Natural killer cell treated with Interleukin-12 subunit alpha and Interleukin-12 subunit beta and Interleukin-15 and Interleukin-18, amount 100 ng/mL, for 72 hours (primary cell): ENCODE data around the gene NID2. TPM values are rescaled to one million over a fixed set of nuclear protein-coding genes. Genes with fewer than 3 reads are reported as not detected.

Source experiments
- ATAC-seq, 2 donors: fragments of 150-1000 bp; cut with Tn5 transposase in 1 of 2; sonication (Bioruptor Pico), chemical (Tn5 transposase) in 1 of 2; 2 replicates each; pipeline ENCODE4 v1.10.0; 2021
- DNase-seq: peaks from one replicate; pipeline ENCODE4 v3.0.0; 2022; ENCODE audit warnings: low spot score
- H3K27ac Mint-ChIP-seq, 2 donors: 1 replicate in 1 of 2; 2 replicates in 1 of 2; pipeline ENCODE4 v1.8.0; 2022; ENCODE audit warnings: mixed read lengths in 2 of 2, mild to moderate bottlenecking in 1 of 2, moderate library complexity in 1 of 2
- H3K27me3 Mint-ChIP-seq, 2 donors: 1 replicate in 1 of 2; 2 replicates in 1 of 2; pipeline ENCODE4 v1.8.0; 2022; ENCODE audit warnings: mixed read lengths in 2 of 2
- H3K36me3 Mint-ChIP-seq: one replicate; pipeline ENCODE4 v1.8.0; 2022; ENCODE audit warnings: mixed read lengths
- H3K4me1 Mint-ChIP-seq, 2 donors: 1 replicate in 1 of 2; 2 replicates in 1 of 2; pipeline ENCODE4 v1.8.0; 2022; ENCODE audit warnings: low read depth in 2 of 2, mixed read lengths in 2 of 2, mild to moderate bottlenecking in 1 of 2
- H3K4me3 Mint-ChIP-seq: one replicate; pipeline ENCODE4 v1.8.0; 2022; ENCODE audit warnings: mixed read lengths
- H3K9me3 Mint-ChIP-seq: 2 replicates; pipeline ENCODE4 v1.8.0; 2022; ENCODE audit warnings: mixed read lengths
- total RNA-seq, 2 donors: library from RNA; stranded (reverse); gene quantifications; one replicate each; pipeline ENCODE4 v1.2.3, GENCODE V29; 2022

The NID2 gene
- total RNA-seq, 2 donors from 2014 or later = 6.8 to 8.7 TPM

DNA sequence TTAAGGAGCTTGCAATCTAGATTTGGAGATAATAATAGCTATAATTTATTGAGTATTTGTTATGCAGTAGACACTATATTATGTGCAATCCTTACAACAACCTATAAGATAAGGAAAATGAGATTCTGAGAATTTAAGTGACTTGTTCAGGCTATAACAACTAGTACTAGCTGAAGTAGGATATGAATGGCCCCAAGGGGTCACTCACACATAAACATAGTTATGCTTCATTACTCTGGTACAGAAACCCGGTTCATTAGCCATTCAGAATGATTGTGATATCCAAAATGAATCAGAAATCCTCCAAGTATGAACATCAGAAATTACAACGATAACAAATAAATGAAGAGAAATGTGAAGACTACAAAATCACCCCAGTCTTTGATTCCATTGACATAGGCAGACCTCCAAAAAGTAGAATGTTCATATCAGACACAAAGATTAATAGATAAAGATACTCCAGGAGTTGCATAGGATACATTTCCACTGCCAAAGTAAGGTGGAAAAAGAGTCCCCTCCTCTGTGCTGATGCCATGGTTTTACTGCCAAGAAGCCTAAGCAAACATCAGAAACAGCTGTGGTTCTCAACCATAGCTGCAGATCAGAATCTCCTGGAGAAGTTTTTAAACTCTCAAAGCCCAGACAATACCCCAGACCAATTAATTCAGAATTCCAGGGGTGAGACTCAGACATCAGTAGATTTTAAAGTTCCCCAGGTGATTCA is 8.6 kb upstream of the NID2 start:
- DNase-seq = no peak
- no peak overlapping the region for H3K4me3 Mint-ChIP-seq
- ATAC-seq = no peak
- peaks cover 10 to 15% of the 10 kb centered on the region in 2 donors for H3K4me1 Mint-ChIP-seq
- no peaks in the 10 kb centered on the region for H3K9me3 Mint-ChIP-seq
- peaks cover 7% of the 10 kb centered on the region for H3K36me3 Mint-ChIP-seq
- H3K27me3 Mint-ChIP-seq = peaks cover 14 to 20% of the 10 kb centered on the region in 2 donors
- H3K27ac Mint-ChIP-seq = no peak overlapping the region

DNA sequence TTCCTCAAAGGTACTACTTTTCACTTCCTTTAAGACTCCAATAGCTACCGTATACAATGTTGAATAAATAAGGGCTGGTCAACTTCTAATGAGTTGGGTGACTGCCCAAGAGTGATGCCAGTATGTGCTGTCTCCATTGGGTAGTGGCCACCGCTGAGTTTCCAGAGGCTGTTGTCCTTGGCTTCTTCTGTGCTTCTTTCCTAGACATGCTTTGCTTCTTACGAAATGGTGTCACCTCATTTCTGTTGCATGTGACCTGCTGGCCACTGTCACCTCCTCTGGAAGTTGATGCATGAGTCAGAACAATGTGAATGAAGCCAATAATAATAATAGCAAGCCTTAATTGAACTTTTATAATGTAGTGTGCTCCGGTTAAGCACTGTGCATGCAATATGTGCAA is 7.5 kb upstream of the NID2 start:
- Mint-ChIP-seq H3K9me3 (no peaks in the 10 kb centered on the region), H3K36me3 (peaks cover 7% of the 10 kb centered on the region), H3K4me3 (no peak overlapping the region), H3K4me1 (peaks cover 17 to 18% of the 10 kb centered on the region in 2 donors), H3K27ac (no peak overlapping the region), H3K27me3 (peaks cover 23 to 24% of the 10 kb centered on the region in 2 donors)
- ATAC-seq (no peak), DNase-seq (no peak)

DNA sequence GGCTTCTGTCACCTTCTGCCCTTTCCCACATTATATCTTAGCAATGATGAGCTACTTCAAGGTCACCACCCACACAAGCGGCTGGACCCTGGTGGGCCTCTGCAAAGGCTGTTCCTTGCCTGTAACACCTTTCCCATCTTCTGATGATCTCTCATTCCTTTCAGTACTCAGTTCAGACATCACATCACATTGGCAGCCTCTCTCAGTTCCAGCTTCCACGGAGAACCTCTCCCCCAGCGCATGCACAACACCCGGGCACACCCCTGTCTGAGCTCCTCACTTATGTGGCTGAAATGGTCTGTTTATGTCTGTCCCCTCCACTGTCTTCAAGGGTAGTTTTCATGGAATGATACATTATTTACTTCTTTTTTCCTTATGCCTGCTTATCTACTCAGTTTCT is 6.5 kb upstream of the NID2 start:
- H3K36me3 Mint-ChIP-seq = peaks cover 7% of the 10 kb centered on the region
- peaks cover 25% of the 10 kb centered on the region in 2 donors for H3K27me3 Mint-ChIP-seq
- peaks cover 18 to 20% of the 10 kb centered on the region in 2 donors for H3K4me1 Mint-ChIP-seq
- H3K4me3 Mint-ChIP-seq = no peak overlapping the region
- H3K27ac Mint-ChIP-seq = no peak overlapping the region
- H3K9me3 Mint-ChIP-seq = no peaks in the 10 kb centered on the region
- no peak for DNase-seq
- ATAC-seq = no peak

DNA sequence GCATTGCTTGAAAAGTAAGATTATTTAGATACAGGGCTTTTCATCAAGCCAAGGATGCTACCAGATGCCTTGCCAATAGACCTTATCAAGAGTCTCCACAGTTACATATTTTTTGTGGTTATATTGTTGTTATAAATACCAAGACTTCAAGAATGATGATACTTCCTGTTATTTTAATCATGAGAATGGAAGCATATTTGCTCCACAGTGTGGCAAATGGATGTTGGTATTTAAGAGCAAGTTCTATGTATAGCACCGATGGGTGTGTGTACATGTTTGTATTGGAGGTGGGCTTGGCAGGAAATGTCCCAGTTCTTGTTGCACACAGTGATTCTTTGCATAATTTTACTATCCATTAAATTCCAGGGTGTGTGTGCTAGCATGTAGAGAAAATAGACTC is 4.4 kb upstream of the NID2 start:
- no peak for ATAC-seq
- no peak overlapping the region for H3K4me3 Mint-ChIP-seq
- H3K9me3 Mint-ChIP-seq = no peaks in the 10 kb centered on the region
- peaks cover 15 to 18% of the 10 kb centered on the region in 2 donors for H3K27me3 Mint-ChIP-seq
- H3K36me3 Mint-ChIP-seq = peaks cover 7% of the 10 kb centered on the region
- peaks cover 21% of the 10 kb centered on the region in 2 donors for H3K4me1 Mint-ChIP-seq
- DNase-seq = no peak
- H3K27ac Mint-ChIP-seq = no peak overlapping the region

DNA sequence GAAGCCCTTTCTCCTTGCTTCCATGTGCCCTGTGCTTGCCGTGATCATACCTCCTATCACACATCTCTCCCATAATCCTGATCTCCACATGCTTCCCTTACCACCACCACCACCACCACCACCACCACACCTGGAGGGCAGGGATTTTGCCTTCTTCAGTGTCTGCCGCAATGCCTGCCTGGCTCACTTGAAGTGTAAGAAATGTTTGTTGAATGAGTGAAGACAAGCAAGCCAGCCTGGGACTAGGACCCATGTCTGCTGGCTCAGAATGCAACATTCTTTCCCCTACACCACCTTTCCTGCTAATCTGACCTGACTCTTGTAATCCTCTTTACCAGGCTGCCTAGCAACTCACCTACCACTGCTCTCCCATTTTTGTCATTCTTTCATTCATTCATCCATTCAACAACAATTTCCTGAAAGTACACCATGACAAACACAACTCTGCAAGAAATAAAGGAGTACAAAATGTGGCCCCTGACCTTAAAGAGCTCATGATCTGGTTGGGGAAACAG is 3.5 kb upstream of the NID2 start:
- H3K9me3 Mint-ChIP-seq = no peaks in the 10 kb centered on the region
- no peak for ATAC-seq
- H3K4me1 Mint-ChIP-seq = peaks cover 27% of the 10 kb centered on the region in 2 donors
- H3K27ac Mint-ChIP-seq = no peak overlapping the region
- no peak overlapping the region for H3K4me3 Mint-ChIP-seq
- H3K36me3 Mint-ChIP-seq = peaks cover 7% of the 10 kb centered on the region
- DNase-seq = no peak
- peaks cover 20 to 22% of the 10 kb centered on the region in 2 donors for H3K27me3 Mint-ChIP-seq

DNA sequence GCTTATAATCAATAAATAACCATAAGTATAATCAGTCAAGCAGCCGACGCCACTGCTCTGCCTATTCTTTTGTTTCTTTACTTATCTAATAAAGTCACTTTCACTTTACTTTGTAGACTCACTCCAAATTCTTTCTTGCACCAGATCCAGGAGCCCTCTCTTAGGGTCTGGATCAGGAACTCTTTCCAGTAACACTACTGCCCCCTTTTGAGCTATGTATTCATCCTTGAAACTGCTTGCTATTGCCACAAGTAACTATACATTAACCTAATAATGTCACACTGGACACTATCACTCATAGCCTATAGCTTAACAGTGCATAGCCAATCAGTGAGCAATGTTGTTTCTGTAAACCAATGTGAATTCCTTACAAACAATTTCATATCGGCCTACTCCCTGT is 2.8 kb upstream of the NID2 start:
- H3K36me3 Mint-ChIP-seq = peaks cover 7% of the 10 kb centered on the region
- H3K4me3 Mint-ChIP-seq = no peak overlapping the region
- H3K27ac Mint-ChIP-seq = no peak overlapping the region
- H3K27me3 Mint-ChIP-seq = peaks cover 20 to 24% of the 10 kb centered on the region in 2 donors
- no peak for DNase-seq
- ATAC-seq = no peak
- peaks cover 27% of the 10 kb centered on the region in 2 donors for H3K4me1 Mint-ChIP-seq
- no peaks in the 10 kb centered on the region for H3K9me3 Mint-ChIP-seq

DNA sequence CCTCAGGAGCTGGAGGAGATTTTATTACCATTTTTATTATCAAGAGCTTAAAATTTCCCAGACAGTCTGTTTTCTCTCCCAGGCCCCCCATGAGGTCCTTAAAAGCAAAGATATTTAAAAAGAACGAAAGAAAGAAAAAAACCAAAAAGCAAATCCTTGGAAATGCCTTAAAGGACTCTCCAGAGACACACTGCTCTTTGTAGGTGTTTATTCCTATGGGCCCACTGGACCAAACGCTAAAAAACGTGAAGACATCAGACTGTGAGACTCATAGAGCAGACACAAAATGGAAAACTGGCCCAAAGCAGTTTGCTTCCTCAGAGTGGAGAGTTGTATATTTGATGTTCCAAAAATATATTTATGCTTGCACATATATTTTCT is 1.2 kb upstream of the NID2 start:
- peaks cover 20 to 21% of the 10 kb centered on the region in 2 donors for H3K27me3 Mint-ChIP-seq
- peak overlapping the region; percentile 53 for H3K4me3 Mint-ChIP-seq
- no peaks in the 10 kb centered on the region for H3K9me3 Mint-ChIP-seq
- peaks cover 27% of the 10 kb centered on the region in 2 donors for H3K4me1 Mint-ChIP-seq
- ATAC-seq (no peak), DNase-seq (no peak)
- peaks cover 7% of the 10 kb centered on the region for H3K36me3 Mint-ChIP-seq
- H3K27ac Mint-ChIP-seq = no peak overlapping the region

DNA sequence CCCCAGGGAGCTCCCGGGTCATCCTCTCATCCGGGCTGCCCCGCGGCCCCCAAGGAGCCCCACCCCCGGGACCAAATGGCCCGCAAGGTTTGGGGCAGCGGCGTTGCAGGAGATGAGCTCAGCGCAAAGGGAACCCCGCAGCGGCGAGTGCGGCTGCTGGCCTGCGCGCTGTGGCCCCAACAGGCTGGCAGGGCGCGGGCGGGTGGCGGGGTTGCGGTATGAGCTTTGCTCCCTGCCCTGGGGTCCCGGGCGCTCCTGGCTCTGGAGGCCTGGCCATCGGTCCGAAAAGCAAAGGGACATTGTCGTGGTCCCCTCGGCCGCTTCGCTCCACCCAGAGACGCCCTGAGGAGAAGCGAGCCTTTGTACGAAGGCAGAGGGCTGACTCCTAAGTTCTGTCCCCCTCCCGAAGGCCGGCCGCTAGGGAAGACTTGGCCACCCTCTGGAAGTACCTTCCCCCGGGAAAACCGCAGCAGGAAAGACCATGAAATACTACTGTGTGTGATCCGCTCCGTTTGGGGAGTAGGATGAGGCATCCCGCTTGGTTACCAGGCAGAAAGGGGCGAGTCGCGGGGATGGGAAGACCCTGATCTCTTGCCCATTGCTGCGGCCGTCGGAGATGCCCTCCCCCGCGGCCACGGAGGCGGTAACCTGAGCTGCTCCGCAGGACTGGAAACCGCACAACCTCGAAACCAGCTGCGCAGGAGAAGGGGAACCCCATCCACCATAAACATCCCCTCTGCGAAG is 620 bp upstream of the NID2 start:
- Mint-ChIP-seq H3K27me3 (peaks cover 20 to 21% of the 10 kb centered on the region in 2 donors), H3K4me3 (peak overlapping the region; percentile 77), H3K36me3 (peaks cover 5% of the 10 kb centered on the region), H3K4me1 (peaks cover 25 to 27% of the 10 kb centered on the region in 2 donors), H3K9me3 (no peaks in the 10 kb centered on the region), H3K27ac (no peak overlapping the region)
- peak; percentile 73 to 83 for ATAC-seq
- DNase-seq = no peak

DNA sequence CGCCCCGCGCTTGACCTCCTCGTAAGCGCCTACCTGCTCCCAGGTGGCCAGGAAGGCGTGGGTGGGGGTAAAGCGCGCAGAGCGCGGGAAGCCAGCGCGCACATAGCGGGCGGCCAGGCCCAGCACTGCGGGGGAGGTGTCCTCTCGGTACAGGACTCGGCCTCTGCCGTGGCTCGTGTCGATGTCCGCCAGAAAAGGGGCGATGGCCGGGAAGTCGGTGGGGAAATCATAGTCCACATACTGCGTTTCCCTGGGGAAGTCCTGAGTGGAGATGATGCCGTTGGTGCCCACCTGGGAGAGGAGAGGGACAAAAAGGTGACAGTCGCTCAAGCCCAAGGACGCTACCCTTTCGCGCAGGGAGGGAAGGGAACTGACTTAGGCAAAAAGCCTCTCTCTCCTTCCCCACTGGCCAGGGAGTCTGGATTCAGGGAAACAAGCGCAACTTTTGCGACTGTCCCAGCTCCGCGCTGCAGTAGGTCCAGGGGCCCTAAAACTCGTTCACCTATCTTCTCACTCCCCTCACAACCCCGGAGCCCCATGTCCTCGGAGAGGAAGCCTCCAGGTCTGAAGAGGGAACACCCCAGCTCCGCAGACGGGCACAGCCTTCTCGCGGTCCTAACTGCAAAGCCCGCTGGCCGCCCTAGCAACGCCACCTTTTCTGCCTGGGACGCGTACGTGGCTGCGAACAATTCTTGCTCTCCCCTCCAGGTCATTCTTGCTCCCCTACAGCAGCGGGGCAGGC is 815 bp downstream of the NID2 start:
- Mint-ChIP-seq H3K4me3 (peak overlapping the region; percentile 77), H3K9me3 (no peaks in the 10 kb centered on the region), H3K27ac (no peak overlapping the region), H3K36me3 (no peaks in the 10 kb centered on the region), H3K27me3 (peaks cover 20 to 25% of the 10 kb centered on the region in 2 donors), H3K4me1 (peaks cover 15 to 28% of the 10 kb centered on the region in 2 donors)
- peak; percentile 3 to 51 for ATAC-seq
- peak; percentile 61 for DNase-seq

DNA sequence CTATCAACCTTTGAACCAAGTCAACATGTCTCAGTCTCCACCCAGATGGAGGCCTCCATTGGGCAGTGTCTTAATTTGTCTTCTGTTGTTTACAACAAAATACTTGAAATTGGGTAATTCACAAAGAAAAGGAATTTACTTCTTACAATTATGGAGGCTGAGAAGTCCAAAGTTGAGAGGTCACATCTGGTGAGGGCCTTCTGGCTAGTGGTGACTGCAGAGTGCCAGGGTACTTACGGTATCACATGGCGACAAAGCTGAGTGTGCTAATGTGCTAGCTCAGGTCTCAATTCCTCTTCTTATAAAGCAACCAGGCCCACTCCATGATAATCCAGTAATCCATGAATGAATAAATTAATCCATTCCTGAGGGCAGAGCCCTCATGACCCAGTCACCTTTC is 4.7 kb downstream of the NID2 start:
- no peak for ATAC-seq
- Mint-ChIP-seq H3K27me3 (peaks cover 16 to 21% of the 10 kb centered on the region in 2 donors), H3K4me1 (peaks cover 5 to 11% of the 10 kb centered on the region in 2 donors), H3K36me3 (no peaks in the 10 kb centered on the region), H3K9me3 (no peaks in the 10 kb centered on the region), H3K27ac (no peak overlapping the region), H3K4me3 (no peak overlapping the region)
- no peak for DNase-seq

DNA sequence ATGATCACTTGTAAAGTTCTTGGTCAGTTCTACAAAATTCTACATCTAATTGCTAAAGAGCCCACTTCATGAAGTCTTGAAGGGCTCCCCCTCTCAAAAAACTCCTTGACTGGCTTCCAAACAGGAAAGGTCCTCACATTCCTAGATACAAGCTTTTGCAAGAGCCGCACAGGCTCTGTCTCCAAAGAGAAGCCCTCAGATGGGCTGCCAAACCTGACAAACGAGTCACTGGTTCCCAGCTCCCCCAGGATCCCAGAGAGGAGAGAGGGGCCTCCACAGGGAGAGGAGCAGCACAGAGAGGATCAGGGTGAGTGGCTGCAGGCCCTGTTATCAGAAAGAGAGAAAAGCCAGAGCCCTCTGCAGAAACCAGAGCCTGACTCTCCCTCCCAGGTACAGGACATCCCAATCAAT is 5.8 kb downstream of the NID2 start:
- H3K9me3 Mint-ChIP-seq = no peaks in the 10 kb centered on the region
- H3K36me3 Mint-ChIP-seq = no peaks in the 10 kb centered on the region
- peaks cover 16 to 25% of the 10 kb centered on the region in 2 donors for H3K27me3 Mint-ChIP-seq

DNA sequence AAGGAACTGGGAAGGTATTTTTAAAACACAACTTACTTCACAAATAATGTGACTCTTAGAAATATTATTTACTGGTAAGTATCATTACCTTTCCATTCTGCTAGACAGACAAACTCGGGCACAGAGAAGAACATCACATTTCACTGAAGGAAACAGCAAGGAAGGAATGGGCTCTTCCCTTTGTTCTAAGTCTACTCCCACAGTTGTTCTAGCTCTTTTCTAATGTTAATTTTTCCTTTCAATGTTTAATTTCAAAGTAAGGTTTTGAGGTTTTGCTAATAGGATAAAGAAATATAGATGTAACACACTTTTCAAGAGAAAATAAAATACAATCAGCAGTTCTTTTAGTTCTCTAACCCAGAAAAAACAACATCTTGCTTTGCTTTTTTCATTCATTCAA is 7.0 kb downstream of the NID2 start:
- H3K4me3 Mint-ChIP-seq = no peak overlapping the region
- DNase-seq = no peak
- H3K27ac Mint-ChIP-seq = peak overlapping the region in 1 of 2 donors; percentile 45
- peaks cover 11 to 21% of the 10 kb centered on the region in 2 donors for H3K27me3 Mint-ChIP-seq
- ATAC-seq = no peak
- no peaks in the 10 kb centered on the region for H3K36me3 Mint-ChIP-seq
- H3K4me1 Mint-ChIP-seq = peaks cover 0 to 5% of the 10 kb centered on the region in 2 donors
- H3K9me3 Mint-ChIP-seq = no peaks in the 10 kb centered on the region

More for the DNA sequence above, 5.8 kb downstream of the NID2 start:
- Mint-ChIP-seq H3K27ac (no peak overlapping the region), H3K4me1 (peaks cover 5 to 11% of the 10 kb centered on the region in 2 donors), H3K4me3 (no peak overlapping the region)
- no peak for ATAC-seq
- DNase-seq = no peak

DNA sequence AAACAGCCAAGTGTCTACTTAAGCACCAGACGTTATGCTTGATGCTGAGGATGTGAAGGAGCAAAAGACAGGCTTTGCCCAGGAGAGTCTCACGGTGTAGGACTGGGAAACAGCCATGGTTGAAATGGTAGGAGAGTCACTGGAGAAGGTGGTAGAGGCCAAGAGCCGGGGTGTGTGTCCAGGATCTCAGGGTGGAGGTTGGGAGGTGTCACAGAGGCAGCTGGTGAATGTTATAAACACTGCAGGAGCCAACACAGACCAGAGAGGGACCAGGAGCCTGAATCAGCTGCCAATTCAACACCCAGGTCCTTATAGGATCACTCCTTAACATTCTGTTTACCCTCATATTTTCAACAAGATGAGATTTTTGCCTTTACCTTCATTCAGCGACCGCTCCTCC is 7.5 kb downstream of the NID2 start:
- Mint-ChIP-seq H3K9me3 (no peaks in the 10 kb centered on the region), H3K27ac (no peak overlapping the region), H3K4me3 (no peak overlapping the region), H3K4me1 (peaks cover 0 to 5% of the 10 kb centered on the region in 2 donors), H3K36me3 (no peaks in the 10 kb centered on the region), H3K27me3 (peaks cover 11 to 16% of the 10 kb centered on the region in 2 donors)
- DNase-seq (no peak), ATAC-seq (no peak)
